Activated CD8-positive, alpha-beta T cell treated with anti-CD3 and anti-CD28 coated beads for 36 hours (primary cell): ENCODE measurements around the gene RPRD1A. TPM values are rescaled to one million over a fixed set of nuclear protein-coding genes. Genes with fewer than 3 reads are reported as not detected.
"Not testable (repeated sequence)": the region's sequence is repeated elsewhere in the genome, so short reads cannot be mapped to it uniquely, and the experiment has no call there.

ENCODE experiments used
- ATAC-seq: fragments of 200-7000 bp; cut with Tn5 transposase; one replicate; pipeline ENCODE4 v1.10.0; 2021; ENCODE audit warnings: mild to moderate bottlenecking, moderate library complexity
- CTCF ChIA-PET: fragments of 350-600 bp; sonication (Branson Sonifier 250); formaldehyde crosslinking; loops from one replicate; lab custom pipeline; 2021; ENCODE audit warnings: antibody characterized with exemption; lab: Charles Lee
- POLR2A ChIA-PET: fragments of 350-600 bp; sonication (Branson Sonifier 250); formaldehyde crosslinking; loops from one replicate; lab custom pipeline; 2021; ENCODE audit warnings: antibody characterized with exemption; lab: Charles Lee
- DNase-seq: peaks from one replicate; pipeline ENCODE4 v3.0.0-alpha.2; 2020
- H3K27ac Mint-ChIP-seq: one replicate; pipeline ENCODE4 v1.8.0; 2021; ENCODE audit warnings: mild to moderate bottlenecking, mixed read lengths
- H3K27me3 Mint-ChIP-seq: one replicate; pipeline ENCODE4 v1.8.0; 2021; ENCODE audit warnings: mixed read lengths
- H3K36me3 Mint-ChIP-seq: one replicate; pipeline ENCODE4 v1.8.0; 2021; ENCODE audit warnings: low read depth, mixed read lengths
- H3K4me1 Mint-ChIP-seq: one replicate; pipeline ENCODE4 v1.8.0; 2021; ENCODE audit warnings: low read depth, mixed read lengths
- H3K4me3 Mint-ChIP-seq: one replicate; pipeline ENCODE4 v1.8.0; 2021; ENCODE audit warnings: mild to moderate bottlenecking, moderate library complexity, mixed read lengths
- H3K9me3 Mint-ChIP-seq: one replicate; pipeline ENCODE4 v1.8.0; 2021; ENCODE audit warnings: mixed read lengths
- CTCF ChIP-seq: fragments of 200-600 bp; IDR thresholded peaks from one replicate; pipeline ENCODE4 v1.8.0; 2022; ENCODE audit warnings: antibody characterized with exemption, mild to moderate bottlenecking
- intact Hi-C: fragments of 100-400 bp; cut with micrococcal nuclease; formaldehyde crosslinking; loops from one replicate; pipeline ENCODE4 v1.10.0; 2022
- total RNA-seq, 2 experiments: library from RNA; stranded (reverse); gene quantifications; one replicate each; pipeline ENCODE4 v1.2.3, GENCODE V29; 2021

Gene RPRD1A
- total RNA-seq, 2 experiments from 2014 or later: 29.4 to 31.9 TPM

- peaks cover 6% of the 10 kb centered on the region for H3K27me3 Mint-ChIP-seq
- DNase-seq (no peak), ATAC-seq (no peak)
- peaks cover 6% of the 10 kb centered on the region for H3K9me3 Mint-ChIP-seq
- H3K4me1 Mint-ChIP-seq: peaks cover 12% of the 10 kb centered on the region
- intact Hi-C loops: no loop called here
- TF ChIP-seq CTCF: no peak
- no peak overlapping the region for H3K4me3 Mint-ChIP-seq
- CTCF ChIA-PET: interaction anchor here (1.1 kb wide), 1 partner anchor 17 kb away, joined by 3 read pairs; no protein-coding TSS in a partner anchor
- H3K27ac Mint-ChIP-seq: no peak overlapping the region
- no peaks in the 10 kb centered on the region for H3K36me3 Mint-ChIP-seq
- POLR2A ChIA-PET: no interaction called here
These were observed 11.6 kb upstream of the RPRD1A start for GRCh38 chr18:36078751-36079529.

DNA sequence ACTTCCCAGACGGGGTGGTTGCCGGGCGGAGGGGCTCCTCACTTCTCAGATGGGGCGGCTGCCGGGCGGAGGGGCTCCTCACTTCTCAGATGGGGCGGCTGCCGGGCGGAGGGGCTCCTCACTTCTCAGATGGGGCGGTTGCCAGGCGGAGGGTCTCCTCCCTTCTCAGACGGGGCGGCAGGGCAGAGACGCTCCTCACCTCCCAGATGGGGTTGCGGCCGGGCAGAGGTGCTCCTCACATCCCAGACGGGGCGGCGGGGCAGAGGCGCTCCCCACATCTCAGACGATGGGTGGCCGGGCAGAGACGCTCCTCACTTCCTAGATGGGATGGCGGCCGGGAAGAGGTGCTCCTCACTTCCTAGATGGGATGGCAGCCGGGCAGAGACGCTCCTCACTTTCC, 10.4 kb upstream of the RPRD1A start:
- H3K36me3 Mint-ChIP-seq, H3K27ac Mint-ChIP-seq, DNase-seq, intact Hi-C loops, H3K4me1 Mint-ChIP-seq, POLR2A ChIA-PET, H3K9me3 Mint-ChIP-seq, H3K27me3 Mint-ChIP-seq, ATAC-seq, H3K4me3 Mint-ChIP-seq, CTCF ChIA-PET: not testable (repeated sequence)

DNA sequence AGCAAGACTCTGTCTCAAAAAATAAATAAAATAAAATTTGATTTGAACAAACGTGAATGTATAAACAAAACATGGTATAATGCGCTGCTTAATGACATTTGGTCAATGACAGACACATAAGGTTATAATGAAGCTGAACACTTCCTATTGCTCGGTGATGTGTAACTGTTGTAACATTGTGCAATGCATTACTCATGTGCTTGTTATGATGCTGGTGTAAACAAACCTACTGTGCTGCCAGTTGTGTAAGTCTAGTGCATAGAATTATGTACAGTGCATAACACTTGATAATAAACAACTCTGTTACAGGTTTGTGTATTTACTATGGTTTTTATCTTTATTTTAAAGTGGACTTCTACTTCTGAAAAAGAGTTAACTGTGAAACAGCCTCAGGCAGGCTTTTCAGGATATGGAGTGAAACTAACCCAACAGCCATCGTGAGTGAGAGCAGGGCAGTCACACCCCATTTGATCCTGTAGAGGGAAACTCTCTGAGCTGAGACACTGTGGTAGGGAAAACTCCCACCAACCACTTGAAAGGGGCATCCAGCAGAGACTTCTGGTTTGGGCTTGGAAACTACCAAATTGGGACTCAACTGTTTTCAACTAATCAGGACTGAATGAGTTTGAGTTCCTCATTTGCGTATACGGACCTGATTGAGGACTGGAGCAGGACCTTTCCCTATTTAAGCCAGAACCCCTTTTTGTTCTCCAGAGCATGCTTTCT, 8.7 kb upstream of the RPRD1A start:
- H3K4me3 Mint-ChIP-seq: no peak overlapping the region
- no peaks in the 10 kb centered on the region for H3K36me3 Mint-ChIP-seq
- no peak overlapping the region for H3K27ac Mint-ChIP-seq
- peaks cover 9% of the 10 kb centered on the region for H3K27me3 Mint-ChIP-seq
- CTCF ChIA-PET: no interaction called here
- DNase-seq: no peak
- TF ChIP-seq CTCF: no peak
- peaks cover 2% of the 10 kb centered on the region for H3K9me3 Mint-ChIP-seq
- ATAC-seq: no peak
- POLR2A ChIA-PET: no interaction called here
- intact Hi-C loops: no loop called here
- H3K4me1 Mint-ChIP-seq: no peaks in the 10 kb centered on the region

GRCh38 chr18:36074435-36074834, 7.1 kb upstream of the RPRD1A start:
- ChIA-PET CTCF (interaction anchor here (1.2 kb wide), 1 partner anchor 210 kb away, joined by 6 read pairs; no protein-coding TSS in a partner anchor), POLR2A (no interaction called here)
- Mint-ChIP-seq H3K36me3 (no peaks in the 10 kb centered on the region), H3K27me3 (peaks cover 11% of the 10 kb centered on the region), H3K27ac (no peak overlapping the region), H3K4me3 (no peak overlapping the region), H3K9me3 (no peaks in the 10 kb centered on the region), H3K4me1 (no peaks in the 10 kb centered on the region)
- no peak for ATAC-seq
- TF ChIP-seq CTCF: no peak
- no peak for DNase-seq
- intact Hi-C loops: no loop called here

DNA sequence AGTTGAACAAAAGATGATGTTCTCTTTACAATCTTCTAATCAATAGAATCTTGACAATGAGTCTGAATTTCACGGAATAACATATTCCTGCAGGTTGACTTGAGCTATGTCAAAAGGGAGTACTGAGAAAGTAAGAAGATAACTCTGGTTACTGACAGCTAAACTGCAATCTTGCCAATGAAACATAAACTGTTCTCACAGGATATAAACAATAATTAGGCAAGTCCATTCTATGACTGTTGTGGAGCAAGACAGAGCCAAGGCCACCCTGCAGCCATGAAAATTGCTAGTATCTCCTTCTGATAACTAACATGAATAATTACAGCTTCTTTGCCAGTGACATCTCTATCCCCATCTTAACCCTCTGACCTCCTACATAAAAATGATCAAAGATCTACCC, 6.3 kb upstream of the RPRD1A start:
- ChIA-PET POLR2A (interaction anchor here (0.6 kb wide), 1 partner anchor 39 kb away, joined by 3 read pairs; no protein-coding TSS in a partner anchor), CTCF (interaction anchor here (1.2 kb wide), 1 partner anchor 211 kb away, joined by 6 read pairs; no protein-coding TSS in a partner anchor)
- Mint-ChIP-seq H3K27me3 (peaks cover 11% of the 10 kb centered on the region), H3K9me3 (no peaks in the 10 kb centered on the region), H3K36me3 (no peaks in the 10 kb centered on the region), H3K27ac (no peak overlapping the region), H3K4me1 (no peaks in the 10 kb centered on the region), H3K4me3 (no peak overlapping the region)
- ATAC-seq (no peak), DNase-seq (no peak)
- TF ChIP-seq CTCF: no peak
- intact Hi-C loops: no loop called here

- H3K4me3 Mint-ChIP-seq, H3K4me1 Mint-ChIP-seq, POLR2A ChIA-PET, H3K9me3 Mint-ChIP-seq, H3K36me3 Mint-ChIP-seq, DNase-seq, ATAC-seq, CTCF ChIA-PET, H3K27ac Mint-ChIP-seq, intact Hi-C loops: not testable (repeated sequence)
- H3K27me3 Mint-ChIP-seq: peaks cover 11% of the 10 kb centered on the region
These were observed 5.0 kb upstream of the RPRD1A start for GRCh38 chr18:36072406-36072805.
